ENCODE measurements around the gene ATG7.

- no peak for TF ChIP-seq CTCF (optimal IDR thresholded peaks at IDR 0.05 in 1 of 3, IDR thresholded peaks at IDR 0.05 in 1 of 3, conservative IDR thresholded peaks at IDR 0.05 in 1 of 3; ENCODE audit: extremely low read depth in 1 of 3, insufficient read depth in 2 of 3, low read length in 3 of 3)
- no peak for TF ChIP-seq EZH2 (IDR thresholded peaks at IDR 0.05; ENCODE audit: low read length)
These were observed 101.0 kb downstream of the ATG7 start for GRCh38 chr3:11373235-11373634.

Measured in keratinocyte (primary cell).